HUES48 (cell line): Measurements from ENCODE around the gene PLEKHO1.
A peak's percentile ranks its signal among the peaks of the same experiment; 100 is the strongest.

ENCODE experiments used
- H3K27ac ChIP-seq: one replicate; pipeline ENCODE4 v1.7.0; 2013; ENCODE audit warnings: low read depth, low read length, inconsistent platforms
- H3K27me3 ChIP-seq: 2 replicates; pipeline ENCODE4 v1.6.1; 2013; ENCODE audit warnings: mild to moderate bottlenecking, low read length; ENCODE audit not compliant: control insufficient read depth, insufficient read depth
- H3K36me3 ChIP-seq: 2 replicates; pipeline ENCODE4 v1.6.1; 2013; ENCODE audit warnings: low read length; ENCODE audit not compliant: control insufficient read depth, insufficient read depth
- H3K4me1 ChIP-seq: 2 replicates; pipeline ENCODE4 v1.6.1; 2013; ENCODE audit warnings: mild to moderate bottlenecking, low read length; ENCODE audit not compliant: control insufficient read depth, insufficient read depth
- H3K4me3 ChIP-seq: 2 replicates; pipeline ENCODE4 v1.5.1; 2013; ENCODE audit warnings: mild to moderate bottlenecking, low read depth, low read length
- H3K9ac ChIP-seq: 2 replicates; pipeline ENCODE4 v1.6.1; 2013; ENCODE audit warnings: mild to moderate bottlenecking, low read depth, low read length, moderate library complexity
- H3K9me3 ChIP-seq: 2 replicates; pipeline ENCODE4 v1.6.1; 2013; ENCODE audit warnings: low read length; ENCODE audit not compliant: control insufficient read depth, insufficient read depth

Gene PLEKHO1

GRCh38 chr1:150149271-150150132 is at the start of gene PLEKHO1:
Gene PLEKHO1 (plus strand): TSS chr1:150149916. CDS start chr1:150150258, 342 bp downstream.
- H3K4me1 ChIP-seq = peaks cover 23% of the 10 kb centered on the region
- H3K9me3 ChIP-seq = no peaks in the 10 kb centered on the region
- peaks cover 15% of the 10 kb centered on the region for H3K27me3 ChIP-seq
- H3K36me3 ChIP-seq = peaks cover 24% of the 10 kb centered on the region
- peak within 1 kb of the TSS; percentile 89 for H3K4me3 ChIP-seq
- H3K27ac ChIP-seq = peak within 1 kb of the TSS; percentile 44
- peak within 1 kb of the TSS; percentile 51 for H3K9ac ChIP-seq

- no peak overlapping the region for H3K4me3 ChIP-seq
- H3K9ac ChIP-seq = no peak overlapping the region
- H3K27me3 ChIP-seq = no peaks in the 10 kb centered on the region
- peaks cover 13% of the 10 kb centered on the region for H3K36me3 ChIP-seq
- H3K4me1 ChIP-seq = no peaks in the 10 kb centered on the region
- no peak overlapping the region for H3K27ac ChIP-seq
- no peaks in the 10 kb centered on the region for H3K9me3 ChIP-seq
These were observed 46.7 kb upstream of the PLEKHO1 start for GRCh38 chr1:150102986-150103385.

- Histone ChIP-seq H3K4me3 (no peak overlapping the region), H3K9ac (no peak overlapping the region), H3K27ac (no peak overlapping the region), H3K4me1 (no peaks in the 10 kb centered on the region), H3K27me3 (no peaks in the 10 kb centered on the region), H3K36me3 (peaks cover 5% of the 10 kb centered on the region; the same call in 1 of the 2 replicates), H3K9me3 (no peaks in the 10 kb centered on the region)
These were observed 43.4 kb upstream of the PLEKHO1 start for GRCh38 chr1:150106341-150106740.

GRCh38 chr1:150109586-150109985 is 40.1 kb upstream of the PLEKHO1 start:
- Histone ChIP-seq H3K27ac (no peak overlapping the region), H3K9ac (no peak overlapping the region), H3K9me3 (no peaks in the 10 kb centered on the region), H3K27me3 (no peaks in the 10 kb centered on the region), H3K4me3 (no peak overlapping the region), H3K36me3 (peaks cover 9% of the 10 kb centered on the region; the same call in 1 of the 2 replicates), H3K4me1 (no peaks in the 10 kb centered on the region)

- Histone ChIP-seq H3K27ac (no peak overlapping the region), H3K9ac (no peak overlapping the region), H3K9me3 (peaks cover 3% of the 10 kb centered on the region; the same call in 1 of the 2 replicates), H3K4me1 (no peaks in the 10 kb centered on the region), H3K36me3 (peaks cover 9% of the 10 kb centered on the region), H3K27me3 (no peaks in the 10 kb centered on the region), H3K4me3 (no peak overlapping the region)
These were observed 39.6 kb upstream of the PLEKHO1 start for GRCh38 chr1:150110116-150110515.

GRCh38 chr1:150111670-150112069 is 38.0 kb upstream of the PLEKHO1 start:
- no peak overlapping the region for H3K9ac ChIP-seq
- H3K4me1 ChIP-seq = no peaks in the 10 kb centered on the region
- H3K27ac ChIP-seq = no peak overlapping the region
- peaks cover 6% of the 10 kb centered on the region; the same call in 1 of the 2 replicates for H3K9me3 ChIP-seq
- no peak overlapping the region for H3K4me3 ChIP-seq
- peaks cover 9% of the 10 kb centered on the region for H3K36me3 ChIP-seq
- H3K27me3 ChIP-seq = no peaks in the 10 kb centered on the region

- Histone ChIP-seq H3K9me3 (peaks cover 6% of the 10 kb centered on the region; the same call in 1 of the 2 replicates), H3K27ac (no peak overlapping the region), H3K9ac (no peak overlapping the region), H3K4me3 (no peak overlapping the region), H3K36me3 (peaks cover 9% of the 10 kb centered on the region), H3K4me1 (no peaks in the 10 kb centered on the region), H3K27me3 (no peaks in the 10 kb centered on the region)
These were observed 34.6 kb upstream of the PLEKHO1 start for GRCh38 chr1:150115121-150115520.

GRCh38 chr1:150118716-150119115 is 31.0 kb upstream of the PLEKHO1 start:
- Histone ChIP-seq H3K9ac (no peak overlapping the region), H3K9me3 (peaks cover 6% of the 10 kb centered on the region; the same call in 1 of the 2 replicates), H3K36me3 (no peaks in the 10 kb centered on the region; the same call in 1 of the 2 replicates), H3K27ac (no peak overlapping the region), H3K4me3 (no peak overlapping the region), H3K27me3 (no peaks in the 10 kb centered on the region), H3K4me1 (no peaks in the 10 kb centered on the region)

- Histone ChIP-seq H3K27me3 (no peaks in the 10 kb centered on the region), H3K4me3 (no peak overlapping the region), H3K9ac (no peak overlapping the region), H3K36me3 (no peaks in the 10 kb centered on the region), H3K9me3 (no peaks in the 10 kb centered on the region), H3K27ac (no peak overlapping the region), H3K4me1 (no peaks in the 10 kb centered on the region)
These were observed 28.4 kb upstream of the PLEKHO1 start for GRCh38 chr1:150121236-150121862.

- no peak overlapping the region for H3K27ac ChIP-seq
- H3K27me3 ChIP-seq = no peaks in the 10 kb centered on the region
- H3K36me3 ChIP-seq = no peaks in the 10 kb centered on the region
- no peak overlapping the region for H3K9ac ChIP-seq
- H3K9me3 ChIP-seq = no peaks in the 10 kb centered on the region
- no peak overlapping the region for H3K4me3 ChIP-seq
- H3K4me1 ChIP-seq = no peaks in the 10 kb centered on the region
These were observed 22.9 kb upstream of the PLEKHO1 start for GRCh38 chr1:150126811-150127210.

GRCh38 chr1:150127464-150127863 is 22.3 kb upstream of the PLEKHO1 start:
- no peak overlapping the region for H3K4me3 ChIP-seq
- H3K27ac ChIP-seq = no peak overlapping the region
- H3K27me3 ChIP-seq = no peaks in the 10 kb centered on the region
- no peak overlapping the region for H3K9ac ChIP-seq
- H3K9me3 ChIP-seq = no peaks in the 10 kb centered on the region
- H3K36me3 ChIP-seq = no peaks in the 10 kb centered on the region
- H3K4me1 ChIP-seq = no peaks in the 10 kb centered on the region
